Stimulated activated CD8-positive, alpha-beta memory T cell treated with anti-CD3 and anti-CD28 coated beads, Interleukin-12 subunit alpha, Interleukin-12 subunit beta, amount 100 ng/mL, for 1 hour (primary cell): ENCODE results near the gene PIK3CD.

ENCODE experiments used
- DNase-seq: peaks from one replicate; pipeline ENCODE4 v3.0.0-alpha.2; 2020; ENCODE audit warnings: low read depth

Gene PIK3CD

GRCh38 chr1:9774712-9775679, 123.5 kb downstream of the PIK3CD start:
- DNase-seq, result no peak

GRCh38 chr1:9776685-9777084, 125.2 kb downstream of the PIK3CD start:
- DNase-seq, result no peak
